Spleen (tissue), 11 donors: ENCODE measurements around the gene ELOVL4. TPM values are rescaled to one million over a fixed set of nuclear protein-coding genes. Genes with fewer than 3 reads are reported as not detected.

Experiments
- DNase-seq: peaks from one replicate; pipeline ENCODE4 v3.0.0-alpha.2; 2020
- H3K27ac ChIP-seq, 8 donors: fragments of 200-600 bp; sonication (generic) in 7 of 8; 1 replicate in 4 of 8; 2 replicates in 4 of 8; pipeline versions ENCODE4 v1.5.0 to v1.8.0; 2016 to 2021; ENCODE audit warnings: inconsistent platforms in 4 of 8, mild to moderate bottlenecking in 4 of 8, moderate library complexity in 1 of 8
- H3K27me3 ChIP-seq, 7 donors: fragments of 200-600 bp; sonication (generic) in 6 of 7; replicated peaks in 1 of 7; 1 replicate in 4 of 7; 2 replicates in 3 of 7; pipeline versions ENCODE4 v1.5.0 to v1.8.0; 2016 to 2021; ENCODE audit warnings: inconsistent platforms in 3 of 7, mild to moderate bottlenecking in 1 of 7
- H3K36me3 ChIP-seq, 6 donors: fragments of 200-600 bp; sonication (generic) in 5 of 6; 1 replicate in 4 of 6; 2 replicates in 2 of 6; pipeline versions ENCODE4 v1.5.0 to v1.8.0; 2016 to 2021; ENCODE audit warnings: inconsistent platforms in 2 of 6
- H3K4me1 ChIP-seq, 6 donors: fragments of 200-600 bp; sonication (generic) in 5 of 6; 1 replicate in 3 of 6; 2 replicates in 3 of 6; pipeline versions ENCODE4 v1.5.0 to v1.8.0; 2016 to 2021; ENCODE audit warnings: inconsistent platforms in 3 of 6
- H3K4me3 ChIP-seq, 8 donors: fragments of 200-600 bp; sonication (generic) in 7 of 8; 1 replicate in 4 of 8; 2 replicates in 4 of 8; pipeline versions ENCODE4 v1.5.0 to v1.8.0; 2016 to 2021; ENCODE audit warnings: inconsistent platforms in 4 of 8, mild to moderate bottlenecking in 4 of 8, moderate library complexity in 2 of 8
- H3K9me3 ChIP-seq, 8 donors: fragments of 200-600 bp; sonication (generic) in 7 of 8; 1 replicate in 4 of 8; 2 replicates in 4 of 8; pipeline versions ENCODE4 v1.5.0 to v1.8.0; 2016 to 2021; ENCODE audit warnings: inconsistent platforms in 4 of 8
- CTCF ChIP-seq, 11 experiments: fragments of 200-600 bp in 7 of 11; fragments of 450-650 bp in 4 of 11; sonication (generic) in 4 of 11; IDR thresholded peaks in 8 of 11; conservative IDR thresholded peaks in 3 of 11; 1 replicate in 7 of 11; 2 replicates in 4 of 11; pipeline versions ENCODE4 v1.4.0 to v1.8.0; 2016 to 2021; ENCODE audit warnings: antibody characterized with exemption in 11 of 11, inconsistent platforms in 4 of 11, mild to moderate bottlenecking in 1 of 11
- POLR2A ChIP-seq, 3 donors: fragments of 450-650 bp; IDR thresholded peaks; one replicate each; pipeline ENCODE4 v1.5.1; 2017; ENCODE audit warnings: antibody characterized with exemption in 3 of 3, mild to moderate bottlenecking in 1 of 3
- POLR2AphosphoS5 ChIP-seq, 3 donors: sonication (generic); formaldehyde crosslinking; IDR thresholded peaks; one replicate each; pipeline ENCODE4 v1.5.1; 2017; ENCODE audit warnings: antibody characterized with exemption in 3 of 3
- WGBS, 5 donors: extraction: QIAGEN DNeasy Blood & Tissue Kit in 3 of 5; methylation state at CpG; one replicate each; pipeline versions ENCODE4 v1.1.5 to v1.1.7; 2013 to 2018; 5-methylcytosine and 5-hydroxymethylcytosine counted together
- intact Hi-C: fragments of 100-400 bp; cut with DNase I; formaldehyde crosslinking; loops from one replicate; pipeline ENCODE4 v1.15.0; 2023; ENCODE audit warnings: low total_unique reads
- polyA plus RNA-seq, 3 donors: library from polyadenylated mRNA; stranded (reverse); fragments of 200-250 nt; gene quantifications; one replicate each; pipeline ENCODE4 v1.2.1, GENCODE V29; 2013
- total RNA-seq, 7 donors: library from RNA; depleted of rRNA in 3 of 7; stranded (reverse); fragments of >200 nt in 3 of 7; fragmentation: NEBNext Ultra II Directional in 4 of 7; extraction: Animal tissue kit (Norgen Biotek cat#: 25700) in 4 of 7; gene quantifications; one replicate each; pipeline versions ENCODE4 v1.1.0 to v1.2.1, GENCODE V29; 2016 to 2021
- donor health status: healthy with polysubstance abuse.
- donor health status: DM: no; HTN: no; CAD: no; lungs with moderate emphysema.
- donor health status: DM: no; HTN: no; CAD: no.
- donor health status: Bipolar disorder and iron deficiency.
- donor health status: healthy.
- donor health status: DM: no; HTN: no; CAD: no.
- donor health status: DM: yes; HTN: yes; CAD: no.

ELOVL4 gene
- total and polyA plus RNA-seq, 10 donors: 0.17 to 0.77 (median 0.25) TPM

GRCh38 chr6:79971193-79971592 is 23.8 kb upstream of the ELOVL4 start:
- peaks cover 3 to 50% (median 39%) of the 10 kb centered on the region in 8 donors for H3K9me3 ChIP-seq
- no peak overlapping the region for H3K4me3 ChIP-seq
- no peaks in the 10 kb centered on the region for H3K36me3 ChIP-seq
- no peaks in the 10 kb centered on the region for H3K27me3 ChIP-seq
- H3K27ac ChIP-seq: no peak overlapping the region
- intact Hi-C loops: no loop called here
- TF ChIP-seq CTCF (IDR thresholded peaks at IDR 0.05 in 8 of 11, conservative IDR thresholded peaks at IDR 0.05 in 3 of 11) (no peak), POLR2AphosphoS5 (IDR thresholded peaks at IDR 0.05) (no peak), POLR2A (IDR thresholded peaks at IDR 0.05) (no peak)
- no peaks in the 10 kb centered on the region for H3K4me1 ChIP-seq
- no peak for DNase-seq

- TF ChIP-seq CTCF (IDR thresholded peaks at IDR 0.05 in 8 of 11, conservative IDR thresholded peaks at IDR 0.05 in 3 of 11) (no peak), POLR2AphosphoS5 (IDR thresholded peaks at IDR 0.05) (no peak), POLR2A (IDR thresholded peaks at IDR 0.05) (no peak)
- H3K4me1 ChIP-seq: no peaks in the 10 kb centered on the region
- no peak for DNase-seq
- H3K36me3 ChIP-seq: no peaks in the 10 kb centered on the region
- no peaks in the 10 kb centered on the region for H3K27me3 ChIP-seq
- no peak overlapping the region for H3K27ac ChIP-seq
- 81 to 94% (median 85%) methylated on average over 5 of the region's 5 CpGs for WGBS, 5 donors
- no peak overlapping the region for H3K4me3 ChIP-seq
- intact Hi-C loops: no loop called here
- H3K9me3 ChIP-seq: peaks cover 3 to 58% (median 40%) of the 10 kb centered on the region in 8 donors
Observed at GRCh38 chr6:79969784-79970183, 22.4 kb upstream of the ELOVL4 start.

- Histone ChIP-seq H3K27me3 (no peaks in the 10 kb centered on the region), H3K4me1 (no peaks in the 10 kb centered on the region), H3K27ac (no peak overlapping the region), H3K36me3 (no peaks in the 10 kb centered on the region), H3K9me3 (peaks cover 3 to 58% (median 40%) of the 10 kb centered on the region in 8 donors), H3K4me3 (no peak overlapping the region)
- intact Hi-C loops: no loop called here
- TF ChIP-seq POLR2A (IDR thresholded peaks at IDR 0.05) (no peak), CTCF (IDR thresholded peaks at IDR 0.05 in 8 of 11, conservative IDR thresholded peaks at IDR 0.05 in 3 of 11) (no peak), POLR2AphosphoS5 (IDR thresholded peaks at IDR 0.05) (no peak)
- no peak for DNase-seq
Observed at GRCh38 chr6:79967178-79967577, 19.8 kb upstream of the ELOVL4 start.

GRCh38 chr6:79964607-79965081 is 17.3 kb upstream of the ELOVL4 start:
- DNase-seq: no peak
- TF ChIP-seq POLR2A (IDR thresholded peaks at IDR 0.05) (no peak), POLR2AphosphoS5 (IDR thresholded peaks at IDR 0.05) (no peak), CTCF (IDR thresholded peaks at IDR 0.05 in 8 of 11, conservative IDR thresholded peaks at IDR 0.05 in 3 of 11) (no peak)
- H3K4me1 ChIP-seq: no peaks in the 10 kb centered on the region
- intact Hi-C loops: no loop called here
- no peak overlapping the region for H3K4me3 ChIP-seq
- no peaks in the 10 kb centered on the region for H3K27me3 ChIP-seq
- H3K27ac ChIP-seq: no peak overlapping the region
- H3K9me3 ChIP-seq: peaks cover 0 to 39% (median 23%) of the 10 kb centered on the region in 8 donors
- no peaks in the 10 kb centered on the region for H3K36me3 ChIP-seq
- 68 to 81% (median 73%) methylated on average over 3 of the region's 3 CpGs for WGBS, 5 donors
